Measurements from ENCODE around the gene NR2F1. TPM values are rescaled to one million over a fixed set of nuclear protein-coding genes. Genes with fewer than 3 reads are reported as not detected.

The NR2F1 gene
- total RNA-seq, 1 experiment from 2014 or later, result 88.4 TPM

- Histone ChIP-seq H3K27me3 (ENCODE audit: low read length) (no peaks in the 10 kb centered on the region), H3K9me3 (ENCODE audit: low read length) (no peaks in the 10 kb centered on the region), H3K4me3 (ENCODE audit: low read length) (no peak overlapping the region), H3K4me2 (ENCODE audit: low read length) (no peak overlapping the region), H3K4me1 (ENCODE audit: insufficient read depth, low read length) (peaks cover 41% of the 10 kb centered on the region), H3K9ac (ENCODE audit: low read length) (no peak overlapping the region), H3K79me2 (ENCODE audit: low read length) (no peaks in the 10 kb centered on the region), H2AFZ (ENCODE audit: low read length) (no peak overlapping the region), H3K36me3 (ENCODE audit: low read depth, low read length) (no peaks in the 10 kb centered on the region), H4K20me1 (ENCODE audit: low read length) (no peaks in the 10 kb centered on the region), H3K9me2 (replicated peaks; ENCODE audit: low read length) (no peaks in the 10 kb centered on the region), H3K27ac (ENCODE audit: low read length) (no peak overlapping the region), H3F3A (ENCODE audit: low read length, unreplicated experiment) (peaks cover 5% of the 10 kb centered on the region)
- POLR2A ChIA-PET (ENCODE audit: unreplicated experiment), result no interaction called here
- CTCF ChIA-PET, result no interaction called here
- TF ChIP-seq CTCF (conservative IDR thresholded peaks at IDR 0.05; ENCODE audit: low read depth, low read length), result no peak
- TF ChIP-seq EZH2phosphoT487 (IDR thresholded peaks at IDR 0.05; ENCODE audit: borderline replicate concordance, low read length), result no peak
- TF ChIP-seq EZH2 (IDR thresholded peaks at IDR 0.05; ENCODE audit: low read length, unreplicated experiment), result no peak
- no TSS peak for BruUV-seq (replicated peaks)
- ATAC-seq (no peak), DNase-seq (no peak)
- intact Hi-C loops (cut with micrococcal nuclease), result no loop called here
Measured at GRCh38 chr5:93603793-93604643, 21.0 kb downstream of the NR2F1 start.

- ATAC-seq, result no peak
- peaks cover 41% of the 10 kb centered on the region for H3K4me1 ChIP-seq (ENCODE audit: insufficient read depth, low read length)
- intact Hi-C loops (cut with micrococcal nuclease), result no loop called here
- no TSS peak for BruUV-seq (replicated peaks)
- CTCF ChIA-PET, result no interaction called here
- H2AFZ ChIP-seq (ENCODE audit: low read length), result no peak overlapping the region
- H3F3A ChIP-seq (ENCODE audit: low read length, unreplicated experiment), result peaks cover 5% of the 10 kb centered on the region
- H3K27me3 ChIP-seq (ENCODE audit: low read length), result 0 out of 2 replicates have a peak, but pooled peaks cover under 1% of the 10 kb centered on the region
- no peak for DNase-seq
- no peaks in the 10 kb centered on the region for H3K9me3 ChIP-seq (ENCODE audit: low read length)
- no peak for TF ChIP-seq EZH2 (IDR thresholded peaks at IDR 0.05; ENCODE audit: low read length, unreplicated experiment)
- no peak for TF ChIP-seq EZH2phosphoT487 (IDR thresholded peaks at IDR 0.05; ENCODE audit: borderline replicate concordance, low read length)
- TF ChIP-seq CTCF (conservative IDR thresholded peaks at IDR 0.05; ENCODE audit: low read depth, low read length), result no peak
- no peaks in the 10 kb centered on the region for H3K79me2 ChIP-seq (ENCODE audit: low read length)
- H3K9ac ChIP-seq (ENCODE audit: low read length), result no peak overlapping the region
- H3K36me3 ChIP-seq (ENCODE audit: low read depth, low read length), result no peaks in the 10 kb centered on the region
- H3K9me2 ChIP-seq (replicated peaks; ENCODE audit: low read length), result no peaks in the 10 kb centered on the region
- no peak overlapping the region for H3K27ac ChIP-seq (ENCODE audit: low read length)
- no peak overlapping the region for H3K4me2 ChIP-seq (ENCODE audit: low read length)
- no peak overlapping the region for H3K4me3 ChIP-seq (ENCODE audit: low read length)
- POLR2A ChIA-PET (ENCODE audit: unreplicated experiment), result no interaction called here
- H4K20me1 ChIP-seq (ENCODE audit: low read length), result no peaks in the 10 kb centered on the region
Measured at GRCh38 chr5:93604644-93605515, 21.9 kb downstream of the NR2F1 start.
